K562 (cell line): ENCODE data around the gene ANTKMT. TPM values are rescaled to one million over a fixed set of nuclear protein-coding genes. Genes with fewer than 3 reads are reported as not detected.
A peak's percentile ranks its signal among the peaks of the same experiment; 100 is the strongest.

Experiments
- ASH1L ChIP-seq: fragments of 450-650 bp; IDR thresholded peaks from 2 replicates; pipeline ENCODE4 v1.6.1; 2018; ENCODE audit warnings: borderline replicate concordance, mild to moderate bottlenecking, low read depth; ENCODE audit not compliant: partially characterized antibody
- C11orf30 ChIP-seq: fragments of 450-650 bp; IDR thresholded peaks from 2 replicates; pipeline ENCODE4 v1.6.1; 2016; ENCODE audit warnings: low read depth, mild to moderate bottlenecking
- ELF1 ChIP-seq: fragments of 200-800 bp; sonication (Bioruptor generic); IDR thresholded peaks from 2 replicates; pipeline ENCODE4 v1.6.1; 2016; ENCODE audit warnings: missing genetic modification characterization, missing compliant biosample characterization
- EP400 ChIP-seq: fragments of 450-650 bp; IDR thresholded peaks from 2 replicates; pipeline ENCODE4 v1.6.1; 2017; ENCODE audit warnings: antibody characterized with exemption, mild to moderate bottlenecking, moderate library complexity
- FIP1L1 ChIP-seq: fragments of 200-400 bp; formaldehyde crosslinking; IDR thresholded peaks from 2 replicates; pipeline ENCODE4 v1.6.1; 2018; ENCODE audit warnings: mild to moderate bottlenecking, low read depth, low read length; ENCODE audit not compliant: poor library complexity, severe bottlenecking
- GTF2F1 ChIP-seq: IDR thresholded peaks from 2 replicates; pipeline ENCODE4 v1.6.1; 2011; ENCODE audit warnings: low read depth, low read length, improper control_type of control experiment
- KLF1 ChIP-seq: fragments of 450-650 bp; IDR thresholded peaks from 2 replicates; pipeline ENCODE4 v1.6.1; 2016; ENCODE audit warnings: missing genetic modification characterization, missing compliant biosample characterization
- MBD2 ChIP-seq: sonication (generic); IDR thresholded peaks from 2 replicates; pipeline ENCODE4 v1.6.1; 2016; ENCODE audit warnings: low read depth, borderline replicate concordance
- NFIC ChIP-seq: fragments of 450-650 bp; IDR thresholded peaks from 2 replicates; pipeline ENCODE4 v1.6.1; 2017; ENCODE audit warnings: mild to moderate bottlenecking, inconsistent platforms
- PHF8 ChIP-seq: fragments of 200-600 bp; sonication (generic); IDR thresholded peaks from 2 replicates; pipeline ENCODE4 v1.6.1; 2012; ENCODE audit warnings: mixed run types, mild to moderate bottlenecking, inconsistent platforms, low read length, moderate library complexity, borderline replicate concordance
- POU5F1 ChIP-seq: fragments of 150-350 bp; IDR thresholded peaks from 2 replicates; pipeline ENCODE4 v1.6.1; 2014; ENCODE audit warnings: borderline replicate concordance, low read length, low read depth, mild to moderate bottlenecking; ENCODE audit not compliant: partially characterized antibody
- RBFOX2 ChIP-seq: fragments of 200-400 bp; formaldehyde crosslinking; IDR thresholded peaks from 2 replicates; pipeline ENCODE4 v1.6.1; 2017; ENCODE audit warnings: low read depth, mild to moderate bottlenecking, low read length, moderate library complexity
- RFX5 ChIP-seq: IDR thresholded peaks from 2 replicates; pipeline ENCODE4 v1.6.1; 2011; ENCODE audit warnings: low read depth, mild to moderate bottlenecking, improper control_type of control experiment, low read length
- SIX5 ChIP-seq, 2 experiments: IDR thresholded peaks; 2 replicates each; pipeline ENCODE4 v1.6.1; 2011; ENCODE audit warnings: low read length in 2 of 2, borderline replicate concordance in 1 of 2, low read depth in 1 of 2, mild to moderate bottlenecking in 1 of 2, moderate library complexity in 1 of 2; ENCODE audit not compliant: insufficient read depth in 1 of 2
- TAL1 ChIP-seq: fragments of 450-650 bp; IDR thresholded peaks from 2 replicates; pipeline ENCODE4 v1.6.1; 2016; ENCODE audit warnings: mild to moderate bottlenecking
- TCF7 ChIP-seq: sonication (generic); IDR thresholded peaks from 2 replicates; pipeline ENCODE4 v1.6.1; 2016; ENCODE audit warnings: antibody characterized with exemption, borderline replicate concordance
- ZKSCAN3 ChIP-seq: fragments of 250-450 bp; sonication (Bioruptor Pico); IDR thresholded peaks from 2 replicates; pipeline ENCODE4 v1.4.0; 2020
- ZNF384 ChIP-seq: IDR thresholded peaks from 2 replicates; pipeline ENCODE4 v1.6.1; 2012; ENCODE audit warnings: low read depth, low read length, improper control_type of control experiment
- polyA plus RNA-seq, 8 experiments: library from polyadenylated mRNA; depleted of rRNA in 4 of 8; stranded (reverse) in 5 of 8; unstranded in 3 of 8; fragments of >200 nt; fragmentation: Nextera tagmentation in 2 of 8; fragmentation: Illumina TruSeq in 1 of 8; extraction: Ambion mirVana in 2 of 8; extraction: Trizol in 1 of 8; gene quantifications; 2 replicates each; pipeline versions ENCODE4 v1.2.1 to v1.2.3, GENCODE V29; 2011 to 2014; ENCODE audit warnings: inconsistent platforms in 1 of 8, missing spikeins in 1 of 8
- total RNA-seq, 7 experiments: library from RNA; depleted of rRNA in 6 of 7; stranded (reverse); fragments of >200 nt in 6 of 7; fragmentation: Illumina TruSeq in 2 of 7; extraction: Trizol in 2 of 7; gene quantifications; 2 replicates each; pipeline versions ENCODE4 v1.2.1 to v1.2.3, GENCODE V29; 2011 to 2021; ENCODE audit warnings: low replicate concordance in 1 of 7
- TF ChIP-seq, protein P1 (sequence below): fragments of 450-650 bp; formaldehyde crosslinking; IDR thresholded peaks from 2 replicates; pipeline ENCODE4 v1.4.0; 2020; ENCODE audit warnings: mild to moderate bottlenecking
- TF ChIP-seq, protein P2 (sequence below): sonication (generic); formaldehyde crosslinking; IDR thresholded peaks from 2 replicates; pipeline ENCODE4 v1.8.0; 2023; ENCODE audit warnings: mild to moderate bottlenecking, missing genetic modification reagents
- TF ChIP-seq, protein P3 (sequence below): fragments of 450-650 bp; IDR thresholded peaks from 2 replicates; pipeline ENCODE4 v1.6.1; 2016; ENCODE audit warnings: missing biosample characterization, missing genetic modification characterization
- TF ChIP-seq, protein P4 (sequence below), 2 experiments: fragments of 450-650 bp; IDR thresholded peaks; 2 replicates each; pipeline ENCODE4 v1.6.1; 2016
- TF ChIP-seq, protein P5 (sequence below): IDR thresholded peaks from 2 replicates; pipeline ENCODE4 v1.6.1; 2011; ENCODE audit not compliant: insufficient read length; ENCODE audit errors: extremely low read depth

The ANTKMT gene
- total and polyA plus RNA-seq, 9 of the 15 experiments (the other 6 are each of a cell fraction or from before 2014, with no cell fraction given): 0.58 to 217 (median 19.1) TPM

DNA sequence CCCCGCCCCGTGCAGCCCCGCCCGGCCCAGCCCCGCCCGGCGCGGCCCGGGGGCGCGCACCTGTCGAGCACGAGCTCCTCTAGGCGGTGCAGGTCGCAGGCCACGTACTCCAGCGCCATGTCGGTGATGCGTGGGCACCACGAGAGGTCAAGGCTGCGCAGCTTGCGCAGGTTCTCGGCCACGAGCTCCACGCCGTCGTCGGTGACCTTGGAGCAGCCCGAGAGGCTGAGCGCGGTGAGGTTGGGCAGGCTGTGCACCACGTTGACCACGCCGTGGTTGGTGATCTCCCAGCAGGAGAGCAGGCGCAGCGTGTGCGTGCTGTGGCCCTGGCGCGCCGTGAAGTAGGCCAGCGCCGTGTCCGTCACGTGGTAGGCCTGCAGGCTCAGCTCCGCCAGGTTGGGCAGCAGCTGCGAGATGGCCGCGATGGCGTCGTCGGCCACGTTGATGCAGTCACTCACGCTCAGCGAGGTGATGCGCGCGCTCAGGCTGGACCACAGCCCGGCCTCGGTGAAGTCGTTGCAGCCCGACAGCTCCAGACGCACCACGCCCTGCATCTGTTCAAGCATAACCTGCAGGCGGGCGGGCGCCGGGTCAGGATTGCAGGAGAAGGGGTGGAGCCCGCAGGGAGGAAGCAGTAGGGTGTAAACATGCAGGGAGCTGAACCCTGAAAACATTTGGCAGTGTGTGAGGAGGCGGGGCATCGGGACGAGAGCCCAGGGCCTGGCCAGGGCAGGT is 25.4 kb upstream of the ANTKMT start (continued):
- TF ChIP-seq, protein P1, sequence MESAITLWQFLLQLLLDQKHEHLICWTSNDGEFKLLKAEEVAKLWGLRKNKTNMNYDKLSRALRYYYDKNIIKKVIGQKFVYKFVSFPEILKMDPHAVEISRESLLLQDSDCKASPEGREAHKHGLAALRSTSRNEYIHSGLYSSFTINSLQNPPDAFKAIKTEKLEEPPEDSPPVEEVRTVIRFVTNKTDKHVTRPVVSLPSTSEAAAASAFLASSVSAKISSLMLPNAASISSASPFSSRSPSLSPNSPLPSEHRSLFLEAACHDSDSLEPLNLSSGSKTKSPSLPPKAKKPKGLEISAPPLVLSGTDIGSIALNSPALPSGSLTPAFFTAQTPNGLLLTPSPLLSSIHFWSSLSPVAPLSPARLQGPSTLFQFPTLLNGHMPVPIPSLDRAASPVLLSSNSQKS (CRISPR knock-in tag): no peak
- TF ChIP-seq GTF2F1 (no peak), MBD2 (no peak), TCF7 (no peak), ZNF384 (no peak), PHF8 (peak; percentile 79; the same call in 1 of the 2 replicates), ASH1L (no peak), SIX5 (IDR thresholded peaks at IDR 0.05; ENCODE audit: borderline replicate concordance in 1 of 2, insufficient read depth in 1 of 2, low read depth in 1 of 2, low read length in 2 of 2) (no peak), RBFOX2 (peak; percentile 74), FIP1L1 (peak; percentile 56), RFX5 (no peak), ELF1 (tag) (no peak), KLF1 (tag) (0 out of 2 replicates have a peak, but pooled peaks have one; percentile 24), TAL1 (no peak), ZKSCAN3 (CRISPR knock-in tag) (no peak), NFIC (0 out of 2 replicates have a peak, but pooled peaks have one; percentile 17), POU5F1 (no peak), C11orf30 (no peak), EP400 (peak; percentile 83; the same call in 1 of the 2 replicates)
- TF ChIP-seq, protein P2, sequence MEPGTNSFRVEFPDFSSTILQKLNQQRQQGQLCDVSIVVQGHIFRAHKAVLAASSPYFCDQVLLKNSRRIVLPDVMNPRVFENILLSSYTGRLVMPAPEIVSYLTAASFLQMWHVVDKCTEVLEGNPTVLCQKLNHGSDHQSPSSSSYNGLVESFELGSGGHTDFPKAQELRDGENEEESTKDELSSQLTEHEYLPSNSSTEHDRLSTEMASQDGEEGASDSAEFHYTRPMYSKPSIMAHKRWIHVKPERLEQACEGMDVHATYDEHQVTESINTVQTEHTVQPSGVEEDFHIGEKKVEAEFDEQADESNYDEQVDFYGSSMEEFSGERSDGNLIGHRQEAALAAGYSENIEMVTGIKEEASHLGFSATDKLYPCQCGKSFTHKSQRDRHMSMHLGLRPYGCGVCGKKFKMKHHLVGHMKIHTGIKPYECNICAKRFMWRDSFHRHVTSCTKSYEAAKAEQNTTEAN: no peak
- TF ChIP-seq, protein P3, sequence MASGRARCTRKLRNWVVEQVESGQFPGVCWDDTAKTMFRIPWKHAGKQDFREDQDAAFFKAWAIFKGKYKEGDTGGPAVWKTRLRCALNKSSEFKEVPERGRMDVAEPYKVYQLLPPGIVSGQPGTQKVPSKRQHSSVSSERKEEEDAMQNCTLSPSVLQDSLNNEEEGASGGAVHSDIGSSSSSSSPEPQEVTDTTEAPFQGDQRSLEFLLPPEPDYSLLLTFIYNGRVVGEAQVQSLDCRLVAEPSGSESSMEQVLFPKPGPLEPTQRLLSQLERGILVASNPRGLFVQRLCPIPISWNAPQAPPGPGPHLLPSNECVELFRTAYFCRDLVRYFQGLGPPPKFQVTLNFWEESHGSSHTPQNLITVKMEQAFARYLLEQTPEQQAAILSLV (tag): no peak
- TF ChIP-seq, protein P4, sequence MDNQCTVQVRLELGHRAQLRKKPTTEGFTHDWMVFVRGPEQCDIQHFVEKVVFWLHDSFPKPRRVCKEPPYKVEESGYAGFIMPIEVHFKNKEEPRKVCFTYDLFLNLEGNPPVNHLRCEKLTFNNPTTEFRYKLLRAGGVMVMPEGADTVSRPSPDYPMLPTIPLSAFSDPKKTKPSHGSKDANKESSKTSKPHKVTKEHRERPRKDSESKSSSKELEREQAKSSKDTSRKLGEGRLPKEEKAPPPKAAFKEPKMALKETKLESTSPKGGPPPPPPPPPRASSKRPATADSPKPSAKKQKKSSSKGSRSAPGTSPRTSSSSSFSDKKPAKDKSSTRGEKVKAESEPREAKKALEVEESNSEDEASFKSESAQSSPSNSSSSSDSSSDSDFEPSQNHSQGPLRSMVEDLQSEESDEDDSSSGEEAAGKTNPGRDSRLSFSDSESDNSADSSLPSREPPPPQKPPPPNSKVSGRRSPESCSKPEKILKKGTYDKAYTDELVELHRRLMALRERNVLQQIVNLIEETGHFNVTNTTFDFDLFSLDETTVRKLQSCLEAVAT (IDR thresholded peaks at IDR 0.05): no peak
- TF ChIP-seq, protein P5, sequence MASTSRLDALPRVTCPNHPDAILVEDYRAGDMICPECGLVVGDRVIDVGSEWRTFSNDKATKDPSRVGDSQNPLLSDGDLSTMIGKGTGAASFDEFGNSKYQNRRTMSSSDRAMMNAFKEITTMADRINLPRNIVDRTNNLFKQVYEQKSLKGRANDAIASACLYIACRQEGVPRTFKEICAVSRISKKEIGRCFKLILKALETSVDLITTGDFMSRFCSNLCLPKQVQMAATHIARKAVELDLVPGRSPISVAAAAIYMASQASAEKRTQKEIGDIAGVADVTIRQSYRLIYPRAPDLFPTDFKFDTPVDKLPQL: no peak
